HepG2 (cell line): ENCODE results near the gene FGF19. TPM values are rescaled to one million over a fixed set of nuclear protein-coding genes. Genes with fewer than 3 reads are reported as not detected.
A peak's percentile ranks its signal among the peaks of the same experiment; 100 is the strongest.

Experiments
- FLYWCH1 ChIP-seq: sonication (generic); formaldehyde crosslinking; IDR thresholded peaks from 2 replicates; pipeline ENCODE4 v1.8.1; 2023; ENCODE audit warnings: mild to moderate bottlenecking, missing genetic modification reagents
- GABPB1 ChIP-seq: IDR thresholded peaks from 2 replicates; pipeline ENCODE4 v1.6.1; 2016; ENCODE audit warnings: mild to moderate bottlenecking, missing genetic modification reagents, moderate library complexity, missing compliant biosample characterization
- HMG20B ChIP-seq: conservative IDR thresholded peaks from 2 replicates; pipeline ENCODE4 v1.6.1; 2016; ENCODE audit warnings: missing genetic modification reagents, missing compliant biosample characterization
- IKZF1 ChIP-seq: fragments of 450-650 bp; IDR thresholded peaks from 2 replicates; pipeline ENCODE4 v1.7.1; 2016
- RNF2 ChIP-seq: fragments of 450-650 bp; conservative IDR thresholded peaks from 2 replicates; pipeline ENCODE4 v1.6.1; 2016; ENCODE audit warnings: low read depth
- TBL1XR1 ChIP-seq: fragments of 150-350 bp; IDR thresholded peaks from 2 replicates; pipeline ENCODE4 v1.6.1; 2014; ENCODE audit warnings: borderline replicate concordance, low read length; ENCODE audit not compliant: partially characterized antibody
- TCF12 ChIP-seq, 2 experiments: fragments of 450-650 bp in 1 of 2; sonication (generic) in 1 of 2; formaldehyde crosslinking in 1 of 2; IDR thresholded peaks; 2 replicates each; pipeline versions ENCODE4 v1.6.1 to v1.8.0; 2017 to 2022; ENCODE audit warnings: antibody characterized with exemption in 1 of 2, mild to moderate bottlenecking in 1 of 2, missing genetic modification reagents in 1 of 2, moderate library complexity in 1 of 2
- ZEB1 ChIP-seq: IDR thresholded peaks from 2 replicates; pipeline ENCODE4 v1.6.1; 2012; ENCODE audit warnings: mild to moderate bottlenecking, low read depth, inconsistent platforms; ENCODE audit not compliant: insufficient replicate concordance
- ZNF251 ChIP-seq: sonication (generic); formaldehyde crosslinking; IDR thresholded peaks from 2 replicates; pipeline ENCODE4 v1.9.0; 2021; ENCODE audit warnings: mild to moderate bottlenecking, missing genetic modification reagents
- ZNF660 ChIP-seq: sonication (generic); formaldehyde crosslinking; IDR thresholded peaks from 2 replicates; pipeline ENCODE4 v1.5.1; 2020; ENCODE audit warnings: mild to moderate bottlenecking, low read depth, missing genetic modification reagents, borderline replicate concordance
- ZNF879 ChIP-seq: sonication (generic); formaldehyde crosslinking; IDR thresholded peaks from 2 replicates; pipeline ENCODE4 v1.8.1; 2023; ENCODE audit warnings: missing genetic modification reagents
- polyA plus RNA-seq, 8 experiments: library from polyadenylated mRNA; depleted of rRNA in 3 of 8; stranded (reverse) in 7 of 8; unstranded in 1 of 8; fragments of >200 nt; fragmentation: Illumina TruSeq in 4 of 8; extraction: Trizol in 4 of 8; gene quantifications; 2 replicates each; pipeline versions ENCODE4 v1.2.1 to v1.2.3, GENCODE V29; 2011 to 2016; ENCODE audit warnings: low read depth in 4 of 8, missing spikeins in 1 of 8, mixed read lengths in 1 of 8; ENCODE audit not compliant: insufficient read depth in 1 of 8
- total RNA-seq, 5 experiments: library from RNA; depleted of rRNA; stranded (reverse); fragments of >200 nt; fragmentation: Illumina TruSeq; extraction: Trizol; gene quantifications; 2 replicates each; pipeline ENCODE4 v1.2.3, GENCODE V29; 2016; ENCODE audit warnings: low read depth in 1 of 5
- TF ChIP-seq, protein P1 (sequence below): sonication (generic); formaldehyde crosslinking; IDR thresholded peaks from 2 replicates; pipeline ENCODE4 v1.4.0; 2020; ENCODE audit warnings: mild to moderate bottlenecking, missing genetic modification reagents
- TF ChIP-seq, protein P2 (sequence below): sonication (generic); formaldehyde crosslinking; IDR thresholded peaks from 2 replicates; pipeline ENCODE4 v1.4.0; 2020; ENCODE audit warnings: mild to moderate bottlenecking, missing genetic modification reagents, borderline replicate concordance

FGF19 gene
- total and polyA plus RNA-seq, 2 of the 13 experiments (the other 11 are each of a cell fraction or from before 2014, with no cell fraction given): 0.07 TPM; not detected in 1

- TF ChIP-seq ZEB1 (no peak), TCF12 (IDR thresholded peaks at IDR 0.05) (no peak), TCF12 (CRISPR knock-in tag; IDR thresholded peaks at IDR 0.05) (no peak), GABPB1 (CRISPR knock-in tag) (peak; percentile 99), TBL1XR1 (no peak), ZNF879 (CRISPR knock-in tag) (no peak), HMG20B (CRISPR knock-in tag) (0 out of 2 replicates have a peak, but pooled peaks have one; percentile 15), ZNF251 (CRISPR knock-in tag) (no peak), IKZF1 (no peak), RNF2 (peak; percentile 84), FLYWCH1 (CRISPR knock-in tag) (0 out of 2 replicates have a peak, but pooled peaks have one; percentile 35), ZNF660 (CRISPR knock-in tag) (no peak)
- TF ChIP-seq, protein P1, sequence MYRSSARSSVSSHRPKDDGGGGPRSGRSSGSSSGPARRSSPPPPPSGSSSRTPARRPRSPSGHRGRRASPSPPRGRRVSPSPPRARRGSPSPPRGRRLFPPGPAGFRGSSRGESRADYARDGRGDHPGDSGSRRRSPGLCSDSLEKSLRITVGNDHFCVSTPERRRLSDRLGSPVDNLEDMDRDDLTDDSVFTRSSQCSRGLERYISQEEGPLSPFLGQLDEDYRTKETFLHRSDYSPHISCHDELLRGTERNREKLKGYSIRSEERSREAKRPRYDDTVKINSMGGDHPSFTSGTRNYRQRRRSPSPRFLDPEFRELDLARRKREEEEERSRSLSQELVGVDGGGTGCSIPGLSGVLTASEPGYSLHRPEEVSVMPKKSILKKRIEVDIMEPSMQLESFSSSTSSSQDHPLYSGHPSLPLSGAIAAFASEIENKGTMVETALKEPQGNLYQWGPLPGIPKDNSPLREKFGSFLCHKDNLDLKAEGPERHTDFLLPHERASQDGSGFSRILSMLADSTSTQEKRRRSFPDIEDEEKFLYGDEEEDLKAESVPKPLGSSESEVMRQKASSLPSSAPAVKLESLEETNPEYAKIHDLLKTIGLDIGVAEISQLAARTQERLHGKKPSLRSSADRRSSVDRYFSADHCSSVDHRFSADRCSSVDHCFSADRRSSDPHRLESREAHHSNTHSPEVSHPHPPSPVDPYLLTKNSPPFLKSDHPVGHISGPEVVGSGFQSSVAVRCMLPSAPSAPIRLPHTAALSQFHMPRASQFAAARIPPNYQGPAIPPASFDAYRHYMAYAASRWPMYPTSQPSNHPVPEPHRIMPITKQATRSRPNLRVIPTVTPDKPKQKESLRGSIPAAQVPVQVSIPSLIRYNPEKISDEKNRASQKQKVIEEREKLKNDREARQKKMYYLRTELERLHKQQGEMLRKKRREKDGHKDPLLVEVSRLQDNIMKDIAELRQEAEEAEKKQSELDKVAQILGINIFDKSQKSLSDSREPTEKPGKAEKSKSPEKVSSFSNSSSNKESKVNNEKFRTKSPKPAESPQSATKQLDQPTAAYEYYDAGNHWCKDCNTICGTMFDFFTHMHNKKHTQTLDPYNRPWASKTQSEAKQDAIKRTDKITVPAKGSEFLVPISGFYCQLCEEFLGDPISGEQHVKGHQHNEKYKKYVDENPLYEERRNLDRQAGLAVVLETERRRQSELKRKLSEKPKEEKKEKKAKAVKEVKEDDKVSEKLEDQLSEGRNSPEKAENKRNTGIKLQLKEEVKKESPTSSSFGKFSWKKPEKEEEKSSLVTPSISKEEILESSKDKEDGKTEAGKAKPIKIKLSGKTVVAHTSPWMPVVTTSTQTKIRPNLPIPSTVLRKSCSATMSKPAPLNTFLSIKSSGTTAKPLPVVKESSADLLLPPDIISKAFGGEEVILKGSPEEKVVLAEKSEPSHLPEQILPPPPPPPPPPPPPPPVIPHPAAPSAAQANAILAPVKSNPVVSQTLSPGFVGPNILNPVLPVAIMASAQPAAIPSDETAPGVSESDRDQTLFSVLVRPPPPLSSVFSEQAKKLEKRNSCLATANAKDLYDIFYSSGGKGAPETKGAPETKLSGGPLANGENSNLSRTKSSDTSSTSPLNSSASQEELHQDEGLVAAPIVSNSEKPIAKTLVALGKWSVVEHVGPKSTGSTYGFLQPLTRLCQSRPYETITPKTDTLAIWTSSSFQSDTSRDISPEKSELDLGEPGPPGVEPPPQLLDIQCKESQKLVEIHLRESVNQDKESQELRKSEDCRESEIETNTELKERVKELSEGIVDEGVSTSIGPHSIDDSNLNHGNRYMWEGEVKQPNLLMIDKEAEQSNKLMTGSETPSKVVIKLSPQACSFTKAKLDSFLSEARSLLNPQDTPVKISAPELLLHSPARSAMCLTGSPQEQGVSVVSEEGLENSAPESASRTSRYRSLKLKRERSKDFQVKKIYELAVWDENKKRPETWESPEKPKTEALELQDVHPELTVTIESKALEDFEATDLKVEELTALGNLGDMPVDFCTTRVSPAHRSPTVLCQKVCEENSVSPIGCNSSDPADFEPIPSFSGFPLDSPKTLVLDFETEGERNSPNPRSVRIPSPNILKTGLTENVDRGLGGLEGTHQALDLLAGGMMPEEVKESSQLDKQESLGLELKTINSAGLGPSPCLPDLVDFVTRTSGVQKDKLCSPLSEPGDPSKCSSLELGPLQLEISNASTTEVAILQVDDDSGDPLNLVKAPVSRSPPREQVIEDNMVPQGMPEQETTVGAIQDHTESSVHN (CRISPR knock-in tag): peak; percentile 49; the same call in 1 of the 2 replicates
- TF ChIP-seq, protein P2, sequence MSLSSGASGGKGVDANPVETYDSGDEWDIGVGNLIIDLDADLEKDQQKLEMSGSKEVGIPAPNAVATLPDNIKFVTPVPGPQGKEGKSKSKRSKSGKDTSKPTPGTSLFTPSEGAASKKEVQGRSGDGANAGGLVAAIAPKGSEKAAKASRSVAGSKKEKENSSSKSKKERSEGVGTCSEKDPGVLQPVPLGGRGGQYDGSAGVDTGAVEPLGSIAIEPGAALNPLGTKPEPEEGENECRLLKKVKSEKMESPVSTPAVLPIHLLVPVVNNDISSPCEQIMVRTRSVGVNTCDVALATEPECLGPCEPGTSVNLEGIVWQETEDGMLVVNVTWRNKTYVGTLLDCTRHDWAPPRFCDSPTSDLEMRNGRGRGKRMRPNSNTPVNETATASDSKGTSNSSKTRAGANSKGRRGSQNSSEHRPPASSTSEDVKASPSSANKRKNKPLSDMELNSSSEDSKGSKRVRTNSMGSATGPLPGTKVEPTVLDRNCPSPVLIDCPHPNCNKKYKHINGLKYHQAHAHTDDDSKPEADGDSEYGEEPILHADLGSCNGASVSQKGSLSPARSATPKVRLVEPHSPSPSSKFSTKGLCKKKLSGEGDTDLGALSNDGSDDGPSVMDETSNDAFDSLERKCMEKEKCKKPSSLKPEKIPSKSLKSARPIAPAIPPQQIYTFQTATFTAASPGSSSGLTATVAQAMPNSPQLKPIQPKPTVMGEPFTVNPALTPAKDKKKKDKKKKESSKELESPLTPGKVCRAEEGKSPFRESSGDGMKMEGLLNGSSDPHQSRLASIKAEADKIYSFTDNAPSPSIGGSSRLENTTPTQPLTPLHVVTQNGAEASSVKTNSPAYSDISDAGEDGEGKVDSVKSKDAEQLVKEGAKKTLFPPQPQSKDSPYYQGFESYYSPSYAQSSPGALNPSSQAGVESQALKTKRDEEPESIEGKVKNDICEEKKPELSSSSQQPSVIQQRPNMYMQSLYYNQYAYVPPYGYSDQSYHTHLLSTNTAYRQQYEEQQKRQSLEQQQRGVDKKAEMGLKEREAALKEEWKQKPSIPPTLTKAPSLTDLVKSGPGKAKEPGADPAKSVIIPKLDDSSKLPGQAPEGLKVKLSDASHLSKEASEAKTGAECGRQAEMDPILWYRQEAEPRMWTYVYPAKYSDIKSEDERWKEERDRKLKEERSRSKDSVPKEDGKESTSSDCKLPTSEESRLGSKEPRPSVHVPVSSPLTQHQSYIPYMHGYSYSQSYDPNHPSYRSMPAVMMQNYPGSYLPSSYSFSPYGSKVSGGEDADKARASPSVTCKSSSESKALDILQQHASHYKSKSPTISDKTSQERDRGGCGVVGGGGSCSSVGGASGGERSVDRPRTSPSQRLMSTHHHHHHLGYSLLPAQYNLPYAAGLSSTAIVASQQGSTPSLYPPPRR (CRISPR knock-in tag): peak; percentile 22; the same call in 1 of the 2 replicates
Measured at GRCh38 chr11:69674886-69675714, 28.7 kb downstream of the FGF19 start, which contains the start of gene LTO1 (continued).
